A375 (cell line): ENCODE data around the gene CIAO2A. TPM values are rescaled to one million over a fixed set of nuclear protein-coding genes. Genes with fewer than 3 reads are reported as not detected.

Experiments
- small RNA-seq: library from RNA; depleted of rRNA; stranded (forward); fragments of <200 nt; gene quantifications from one replicate; pipeline ENCODE3, GENCODE V24; 2014
- total RNA-seq: library from RNA; depleted of rRNA; stranded (reverse); fragments of >200 nt; shearing (Covaris generic); gene quantifications from 2 replicates; pipeline ENCODE4 v1.2.3, GENCODE V29; 2014; rRNA removed

CIAO2A gene, protein sequence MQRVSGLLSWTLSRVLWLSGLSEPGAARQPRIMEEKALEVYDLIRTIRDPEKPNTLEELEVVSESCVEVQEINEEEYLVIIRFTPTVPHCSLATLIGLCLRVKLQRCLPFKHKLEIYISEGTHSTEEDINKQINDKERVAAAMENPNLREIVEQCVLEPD
- total RNA-seq = 109 and 143 TPM in 2 replicates

GRCh38 chr15:64093627-64094417 is at the start of gene CIAO2A:
Gene CIAO2A, minus strand, starts transcription at chr15:64093838. Its CDS starts 70 bp downstream, at chr15:64093768.

DNA sequence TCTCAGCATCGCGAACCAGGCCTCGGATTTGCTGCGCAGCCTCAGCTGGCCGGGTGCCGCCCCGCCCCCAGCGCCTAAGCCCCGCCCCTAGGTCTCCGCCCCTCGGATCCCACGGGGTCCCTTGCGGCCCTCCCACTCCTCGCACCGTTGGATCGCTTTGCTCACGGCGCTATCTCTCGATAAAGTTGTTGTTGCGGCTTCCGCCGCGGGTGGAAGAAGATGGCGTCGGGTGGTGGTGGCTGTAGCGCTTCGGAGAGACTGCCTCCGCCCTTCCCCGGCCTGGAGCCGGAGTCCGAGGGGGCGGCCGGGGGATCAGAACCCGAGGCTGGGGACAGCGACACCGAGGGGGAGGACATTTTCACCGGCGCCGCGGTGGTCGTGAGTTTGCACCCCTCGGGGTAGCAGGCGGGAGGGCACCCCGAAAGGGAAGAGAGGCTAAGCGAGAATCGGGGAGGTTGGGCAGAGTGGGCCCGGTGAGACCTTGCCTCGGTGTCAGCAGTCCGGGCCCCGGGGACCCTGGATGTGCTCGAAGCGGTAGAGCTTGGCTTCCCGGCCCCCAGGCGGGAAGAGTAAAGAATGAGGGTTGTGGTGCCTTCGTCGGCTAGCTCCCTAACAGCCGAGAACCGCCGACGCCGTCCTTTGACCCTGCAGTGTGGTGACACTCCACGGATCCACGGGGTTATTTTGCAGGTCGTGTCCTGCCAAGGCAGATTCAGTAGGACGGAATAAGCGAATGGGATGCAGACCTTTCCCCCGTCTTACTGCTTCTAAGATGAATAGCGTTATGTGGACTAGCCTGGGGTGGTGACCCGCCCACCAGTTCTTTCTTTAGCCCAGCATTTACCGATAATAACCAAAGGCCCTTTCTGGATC is 2.4 kb upstream of the CIAO2A start, which contains the start of gene SNX1:
SNX1 (plus strand) TSS at position 188 of the 873 bp plus-strand sequence; CDS start at position 220, 32 bp downstream.

DNA sequence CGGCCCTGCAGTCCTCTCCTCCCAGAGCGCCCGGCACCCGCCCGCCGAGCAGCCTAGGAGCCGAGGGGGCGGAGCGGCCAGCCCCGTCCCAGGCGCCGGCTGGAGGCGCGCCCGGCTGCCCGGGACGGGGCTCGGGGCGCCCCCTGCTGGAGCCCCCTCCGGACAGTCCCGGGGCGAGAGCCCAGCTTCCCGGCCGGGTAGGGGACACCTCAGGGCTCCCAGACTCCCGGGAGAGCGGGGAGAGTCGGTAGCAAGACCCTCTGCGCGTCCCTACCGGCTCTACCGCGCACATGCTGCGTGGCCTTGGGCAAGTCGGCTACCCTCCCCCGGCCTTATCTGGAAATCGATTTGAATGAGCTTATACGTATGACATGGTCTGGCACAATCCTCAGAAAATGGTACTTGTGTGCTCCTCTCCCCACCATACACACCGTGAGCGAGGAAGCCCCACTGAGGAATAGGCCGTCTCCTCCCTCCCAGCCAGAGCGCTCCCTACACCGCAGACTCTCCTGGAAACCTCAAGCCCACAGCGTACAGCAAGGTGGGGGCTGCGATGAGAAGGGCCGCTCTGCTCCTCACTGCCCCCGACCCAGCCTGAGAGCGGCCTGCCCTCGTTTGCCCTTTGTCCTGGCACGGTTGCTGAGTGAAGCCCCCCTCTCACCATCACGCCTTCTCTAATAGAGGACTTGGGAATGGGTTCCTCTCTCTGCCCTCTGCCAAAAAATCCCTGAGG is 47.1 kb downstream of the CIAO2A start, which contains the start of gene DAPK2:
DAPK2 (minus strand) TSS at position 65 of the 733 bp plus-strand sequence. CDS start 6,224 bp downstream, outside the sequence.

Small RNAs within 50 kb of the gene (small RNA-seq; reads per million reads assigned to genes)
- not detected for gene RF00019

Other genes starting within 250 kb of the CIAO2A start
- 0.19 and 3.3 TPM in 2 replicates for gene DAPK2, start 47.4 kb downstream of the CIAO2A start, total RNA-seq
- gene SNX1, start 2.1 kb upstream of the CIAO2A start, total RNA-seq = 49.9 and 62.0 TPM in 2 replicates
- 0.88 and 1.9 TPM in 2 replicates for gene SNX22, start 57.9 kb upstream of the CIAO2A start, total RNA-seq
- gene PPIB, start 69.2 kb upstream of the CIAO2A start, total RNA-seq = 561 and 605 TPM in 2 replicates